ENCODE results near the gene ARHGAP32.

Gene ARHGAP32

GRCh38 chr11:129192150-129192549 is at the start of gene ARHGAP32:
Gene ARHGAP32, minus strand, starts transcription at chr11:129192325. Its CDS starts 127 bp downstream, at chr11:129192198.
- no peak for DNase-seq (ENCODE audit: low read depth)

- DNase-seq (ENCODE audit: low read depth), result no peak
Observed at GRCh38 chr11:129239207-129239606, 47.1 kb upstream of the ARHGAP32 start.

GRCh38 chr11:129237880-129238638 is 45.9 kb upstream of the ARHGAP32 start:
- DNase-seq (ENCODE audit: low read depth), result no peak

- no peak for DNase-seq (ENCODE audit: low read depth)
Observed at GRCh38 chr11:129237456-129237855, 45.3 kb upstream of the ARHGAP32 start.

- DNase-seq (ENCODE audit: low read depth), result no peak
Observed at GRCh38 chr11:129236850-129237249, 44.7 kb upstream of the ARHGAP32 start.

GRCh38 chr11:129234978-129235377 is 42.9 kb upstream of the ARHGAP32 start:
- no peak for DNase-seq (ENCODE audit: low read depth)

GRCh38 chr11:129230006-129230405 is 37.9 kb upstream of the ARHGAP32 start:
- no peak for DNase-seq (ENCODE audit: low read depth)

- no peak for DNase-seq (ENCODE audit: low read depth)
Observed at GRCh38 chr11:129226207-129226798, 34.2 kb upstream of the ARHGAP32 start.

- no peak for DNase-seq (ENCODE audit: low read depth)
Observed at GRCh38 chr11:129225190-129225589, 33.1 kb upstream of the ARHGAP32 start.

GRCh38 chr11:129224538-129224937 is 32.4 kb upstream of the ARHGAP32 start:
- no peak for DNase-seq (ENCODE audit: low read depth)

- no peak for DNase-seq (ENCODE audit: low read depth)
Observed at GRCh38 chr11:129223701-129224149, 31.6 kb upstream of the ARHGAP32 start.

GRCh38 chr11:129223260-129223659 is 31.1 kb upstream of the ARHGAP32 start:
- no peak for DNase-seq (ENCODE audit: low read depth)

GRCh38 chr11:129222158-129222557 is 30.0 kb upstream of the ARHGAP32 start:
- DNase-seq (ENCODE audit: low read depth), result no peak

GRCh38 chr11:129215506-129216245 is 23.6 kb upstream of the ARHGAP32 start:
- DNase-seq (ENCODE audit: low read depth), result no peak

- no peak for DNase-seq (ENCODE audit: low read depth)
Observed at GRCh38 chr11:129214710-129215295, 22.7 kb upstream of the ARHGAP32 start.

GRCh38 chr11:129213261-129213660 is 21.1 kb upstream of the ARHGAP32 start:
- DNase-seq (ENCODE audit: low read depth), result no peak

GRCh38 chr11:129211397-129211796 is 19.3 kb upstream of the ARHGAP32 start:
- no peak for DNase-seq (ENCODE audit: low read depth)

- no peak for DNase-seq (ENCODE audit: low read depth)
Observed at GRCh38 chr11:129210831-129211181, 18.7 kb upstream of the ARHGAP32 start.

- DNase-seq (ENCODE audit: low read depth), result no peak
Observed at GRCh38 chr11:129209891-129210830, 18.0 kb upstream of the ARHGAP32 start.

GRCh38 chr11:129208863-129209262 is 16.7 kb upstream of the ARHGAP32 start:
- DNase-seq (ENCODE audit: low read depth), result no peak

GRCh38 chr11:129204150-129204838 is 12.2 kb upstream of the ARHGAP32 start:
- DNase-seq (ENCODE audit: low read depth), result no peak
